CD4-positive, alpha-beta T cell treated with Interleukin-4 for 4 hours (primary cell): Measurements from ENCODE around the gene PIK3CG.
"Not testable (repeated sequence)": the region's sequence is repeated elsewhere in the genome, so short reads cannot be mapped to it uniquely, and the experiment has no call there.

Experiments used
- DNase-seq: peaks from one replicate; pipeline ENCODE4 v3.0.0-alpha.2; 2020

Gene PIK3CG

GRCh38 chr7:106865130-106866041 is at the start of gene PIK3CG:
Gene PIK3CG, plus strand, starts transcription at chr7:106865282. Its CDS starts 2,280 bp downstream, at chr7:106867562.
- peak; percentile 79 for DNase-seq

GRCh38 chr7:106817098-106817497 is 48.0 kb upstream of the PIK3CG start:
- no peak for DNase-seq

DNA sequence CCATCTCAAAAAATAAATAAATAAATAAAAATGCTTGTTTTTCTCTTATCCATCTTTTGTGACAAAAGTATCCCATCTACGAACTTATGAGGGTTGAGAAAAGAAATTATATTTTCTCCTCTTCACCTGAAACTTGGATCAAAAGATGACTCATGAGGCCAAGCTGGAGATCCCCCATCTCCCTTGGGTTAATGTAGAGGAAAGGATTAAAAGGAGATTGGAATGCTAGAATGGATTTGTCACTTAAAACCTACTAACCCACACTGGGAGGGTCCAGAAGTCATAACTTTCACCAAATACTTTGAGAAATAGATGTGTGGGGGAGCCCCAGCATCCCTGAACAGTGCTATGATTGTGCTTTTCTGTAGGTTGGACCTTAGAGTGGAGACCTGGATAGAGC is 46.3 kb upstream of the PIK3CG start:
- DNase-seq, result no peak

DNA sequence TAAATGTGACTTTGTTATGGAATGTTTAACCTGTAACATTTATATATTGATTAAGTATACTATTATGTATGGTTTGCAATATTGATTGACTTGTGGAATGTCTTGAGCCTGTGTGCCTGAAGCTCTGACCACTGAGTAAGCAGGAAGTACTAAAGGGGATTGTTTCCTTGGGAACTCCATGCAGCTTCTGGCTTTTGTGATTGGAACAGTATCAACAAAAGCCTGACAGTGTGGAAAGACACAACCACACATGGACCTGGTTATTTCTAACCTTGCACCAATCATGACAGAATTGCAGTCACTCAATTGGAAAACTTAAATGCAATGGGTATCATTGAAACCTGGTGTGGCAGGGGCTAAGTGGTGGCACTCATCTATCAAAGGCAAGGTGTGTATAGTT is 45.5 kb upstream of the PIK3CG start:
- DNase-seq, result no peak

- no peak for DNase-seq
Measured at GRCh38 chr7:106820321-106821217, 44.5 kb upstream of the PIK3CG start.

GRCh38 chr7:106823631-106824030 is 41.5 kb upstream of the PIK3CG start:
- DNase-seq, result no peak

DNA sequence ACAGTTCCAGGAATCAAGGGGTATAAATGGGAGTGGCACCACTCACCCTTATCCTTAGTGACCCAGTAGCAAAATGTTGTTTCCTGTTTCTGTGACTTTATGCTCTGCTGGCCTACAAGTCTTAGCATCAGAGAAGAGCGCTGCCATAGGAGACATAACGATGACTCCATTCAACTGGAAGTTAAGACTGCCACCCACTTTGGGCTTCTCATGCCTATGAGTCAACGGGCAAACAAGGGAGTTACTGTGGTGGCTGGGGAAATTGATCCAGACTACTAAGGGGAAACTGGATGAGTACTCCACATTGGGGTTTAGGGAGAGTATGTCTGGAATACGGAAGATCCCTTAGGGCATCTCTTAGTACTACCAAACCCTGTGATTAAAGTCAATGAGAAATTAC is 40.6 kb upstream of the PIK3CG start:
- DNase-seq, result no peak

DNA sequence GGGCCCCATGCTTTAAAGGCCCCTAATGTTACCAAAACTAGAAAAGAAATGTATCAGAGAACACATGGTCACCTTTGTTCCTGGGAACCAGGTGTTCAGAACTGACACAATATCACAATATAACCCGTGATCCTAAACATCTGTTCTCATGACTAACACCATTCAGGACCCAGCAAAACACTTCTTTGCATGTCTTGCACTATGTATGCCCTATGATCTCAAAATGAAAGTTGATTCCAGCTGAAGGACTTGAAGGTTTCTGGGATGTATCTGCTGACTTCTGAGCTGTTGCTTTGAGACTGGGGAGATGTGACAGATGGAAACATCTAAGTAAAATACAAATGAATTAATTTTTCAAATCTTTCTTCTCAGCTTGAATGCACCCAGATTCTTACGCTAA is 37.5 kb upstream of the PIK3CG start:
- no peak for DNase-seq

- no peak for DNase-seq
Measured at GRCh38 chr7:106829496-106829895, 35.6 kb upstream of the PIK3CG start.

GRCh38 chr7:106830896-106831295 is 34.2 kb upstream of the PIK3CG start:
- DNase-seq, result not testable (repeated sequence)

GRCh38 chr7:106836816-106837215 is 28.3 kb upstream of the PIK3CG start:
- no peak for DNase-seq

- no peak for DNase-seq
Measured at GRCh38 chr7:106839511-106839910, 25.6 kb upstream of the PIK3CG start.

- DNase-seq, result no peak
Measured at GRCh38 chr7:106840342-106840741, 24.7 kb upstream of the PIK3CG start.

DNA sequence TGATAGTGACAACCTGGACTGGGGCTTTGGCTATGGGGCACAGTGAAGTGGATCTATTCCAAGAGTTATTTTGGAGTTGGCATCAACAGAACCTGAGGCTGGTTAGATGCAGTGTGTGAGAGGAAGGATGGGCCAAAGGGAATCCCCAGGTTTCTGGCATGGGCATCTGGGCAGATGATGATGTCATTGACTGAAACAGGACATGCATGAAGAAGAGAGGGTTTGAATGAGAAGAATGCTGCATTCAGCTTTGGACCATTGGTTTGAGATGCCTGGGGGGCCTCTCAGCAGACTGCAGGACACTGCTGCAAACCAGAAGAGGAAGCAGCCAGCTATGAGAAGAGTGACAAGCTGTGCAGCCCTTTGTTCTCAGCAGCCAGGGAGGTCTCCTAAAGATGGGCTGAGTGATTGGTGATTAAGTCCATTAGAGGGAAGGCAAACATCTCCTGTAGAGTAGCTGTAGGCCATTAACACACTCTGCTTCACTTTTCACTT is 23.1 kb upstream of the PIK3CG start:
- no peak for DNase-seq

- no peak for DNase-seq
Measured at GRCh38 chr7:106844279-106844997, 20.6 kb upstream of the PIK3CG start.

- no peak for DNase-seq
Measured at GRCh38 chr7:106848049-106848448, 17.0 kb upstream of the PIK3CG start.

- DNase-seq, result no peak
Measured at GRCh38 chr7:106848851-106849442, 16.1 kb upstream of the PIK3CG start.

DNA sequence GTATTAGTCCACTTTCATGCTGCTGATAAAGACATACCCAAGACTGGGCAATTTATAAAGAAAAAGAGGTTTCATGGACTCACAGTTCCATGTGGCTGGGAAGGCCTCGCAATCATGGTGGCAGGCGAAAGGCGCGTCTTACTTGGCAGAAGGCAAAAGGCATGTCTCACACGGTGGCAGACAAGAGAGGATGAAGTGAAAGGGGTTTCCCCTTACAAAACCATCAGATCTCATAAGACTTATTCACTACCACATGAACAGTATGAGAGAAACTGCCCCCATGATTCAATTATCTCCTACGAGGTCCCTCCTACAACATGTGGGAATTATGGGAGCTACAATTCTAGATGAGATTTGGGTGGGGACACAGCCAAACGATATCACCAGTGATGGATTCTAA is 13.4 kb upstream of the PIK3CG start:
- not testable (repeated sequence) for DNase-seq

GRCh38 chr7:106853250-106853908 is 11.7 kb upstream of the PIK3CG start:
- DNase-seq, result no peak

DNA sequence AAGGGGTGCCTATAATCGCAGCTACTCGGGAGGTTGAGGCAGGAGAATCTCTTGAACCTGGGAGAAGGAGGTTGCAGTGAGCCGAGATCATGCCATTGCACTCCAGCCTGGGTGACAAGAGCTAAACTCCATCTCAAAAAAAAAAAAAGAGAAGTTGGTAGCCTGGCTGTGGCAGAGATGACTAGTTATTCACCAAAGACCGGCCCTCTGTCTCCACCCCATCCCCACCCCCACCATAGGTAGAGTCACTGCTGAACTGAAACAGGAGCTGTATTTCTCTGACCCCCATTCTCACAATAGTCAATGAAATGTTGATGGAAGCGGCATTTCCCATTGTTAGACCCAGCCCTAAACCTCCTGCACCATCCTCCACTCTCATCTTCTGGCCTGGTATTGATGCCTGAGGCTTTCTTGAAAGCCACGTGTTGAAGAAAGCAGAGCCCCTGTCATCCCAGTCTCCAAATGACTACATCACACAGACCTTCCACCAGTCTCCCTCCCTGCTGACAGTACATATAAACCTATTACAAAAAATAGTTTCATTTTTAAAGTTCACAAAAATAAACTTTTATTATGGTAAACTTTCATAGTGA is 9.4 kb upstream of the PIK3CG start:
- DNase-seq, result no peak
